NCI-H345 treated with DMSO at 0.1 percent for 48 hours (cell line): ENCODE measurements around the gene NIPAL3.
"Not testable (repeated sequence)": the region's sequence is repeated elsewhere in the genome, so short reads cannot be mapped to it uniquely, and the experiment has no call there.

Experiments used
- DNase-seq: peaks from one replicate; lab custom pipeline; 2025; ENCODE audit not compliant: unreplicated experiment; lab: John Stamatoyannopoulos, UW

NIPAL3 gene

GRCh38 chr1:24455272-24455671 is 39.7 kb downstream of the NIPAL3 start:
- no peak for DNase-seq

DNA sequence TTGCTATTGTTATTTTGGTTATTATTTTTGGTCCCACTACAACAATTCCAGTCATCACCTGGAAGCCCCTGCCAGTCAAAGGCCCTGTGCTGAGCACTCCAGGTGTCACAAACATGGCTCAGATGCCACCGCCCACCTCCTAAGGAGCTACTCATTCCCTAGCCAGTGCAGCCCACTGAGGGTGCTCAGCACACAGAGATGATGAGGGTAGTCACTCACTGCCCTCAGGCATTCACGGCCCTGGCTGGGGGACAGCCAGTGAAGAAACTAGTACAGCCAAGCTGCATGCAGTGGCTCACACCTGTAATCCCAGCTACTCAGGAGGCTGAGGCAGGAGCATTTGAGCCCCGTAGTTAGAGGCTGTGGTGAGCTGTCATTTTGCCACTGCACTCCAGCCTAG is 42.3 kb downstream of the NIPAL3 start:
- DNase-seq: no peak

DNA sequence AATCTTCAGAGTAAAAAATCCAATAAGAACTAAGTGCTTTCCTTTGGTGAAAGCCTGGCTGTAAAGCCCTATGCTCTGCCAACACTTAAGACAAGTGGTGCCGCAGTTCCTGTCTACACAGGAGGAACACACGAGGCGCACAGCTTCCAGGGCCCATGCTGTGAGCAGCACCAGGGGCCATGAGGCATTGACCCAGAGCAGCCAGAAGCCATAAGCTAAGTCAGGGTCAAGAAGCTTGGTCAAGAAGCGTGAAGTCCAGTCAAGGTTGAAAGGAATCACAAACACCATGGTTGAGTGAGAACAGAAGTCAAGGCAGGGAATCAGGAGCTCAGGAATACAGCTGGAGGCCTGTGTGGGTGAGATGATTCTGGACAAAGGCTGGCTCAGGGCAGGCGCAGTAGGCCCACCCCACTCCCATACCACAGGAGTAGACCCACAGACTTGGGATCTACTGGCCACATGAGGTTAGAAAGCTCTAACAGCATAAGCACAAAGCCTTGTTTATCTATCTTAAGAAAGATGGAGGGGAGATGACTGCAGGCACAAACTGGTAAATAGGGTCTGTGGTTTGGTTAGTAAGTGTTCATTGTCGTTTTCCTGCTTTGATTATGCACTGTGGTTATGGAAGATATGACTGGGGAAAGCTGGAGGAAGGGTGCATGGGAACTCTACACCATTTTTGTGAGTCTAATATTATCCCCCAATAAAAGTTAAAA is 44.1 kb downstream of the NIPAL3 start:
- DNase-seq: no peak

DNA sequence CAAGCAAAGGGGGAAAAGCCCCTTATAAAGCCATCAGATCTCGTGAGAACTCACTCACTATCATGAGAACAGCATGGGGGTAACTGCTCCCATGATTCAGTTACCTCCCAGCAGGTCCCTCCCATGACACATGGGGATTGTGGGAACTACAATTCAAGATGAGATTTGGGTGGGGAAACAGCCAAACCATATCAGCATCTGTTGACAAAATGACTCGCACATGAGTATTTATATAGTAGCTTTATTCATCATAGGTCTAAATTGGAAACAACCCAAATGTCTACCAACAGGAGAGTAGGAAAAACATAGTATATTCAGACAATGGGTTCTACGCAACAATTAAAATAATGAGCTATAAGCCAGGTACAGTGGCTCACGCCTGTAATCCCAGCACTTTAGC is 46.5 kb downstream of the NIPAL3 start:
- DNase-seq: not testable (repeated sequence)

DNA sequence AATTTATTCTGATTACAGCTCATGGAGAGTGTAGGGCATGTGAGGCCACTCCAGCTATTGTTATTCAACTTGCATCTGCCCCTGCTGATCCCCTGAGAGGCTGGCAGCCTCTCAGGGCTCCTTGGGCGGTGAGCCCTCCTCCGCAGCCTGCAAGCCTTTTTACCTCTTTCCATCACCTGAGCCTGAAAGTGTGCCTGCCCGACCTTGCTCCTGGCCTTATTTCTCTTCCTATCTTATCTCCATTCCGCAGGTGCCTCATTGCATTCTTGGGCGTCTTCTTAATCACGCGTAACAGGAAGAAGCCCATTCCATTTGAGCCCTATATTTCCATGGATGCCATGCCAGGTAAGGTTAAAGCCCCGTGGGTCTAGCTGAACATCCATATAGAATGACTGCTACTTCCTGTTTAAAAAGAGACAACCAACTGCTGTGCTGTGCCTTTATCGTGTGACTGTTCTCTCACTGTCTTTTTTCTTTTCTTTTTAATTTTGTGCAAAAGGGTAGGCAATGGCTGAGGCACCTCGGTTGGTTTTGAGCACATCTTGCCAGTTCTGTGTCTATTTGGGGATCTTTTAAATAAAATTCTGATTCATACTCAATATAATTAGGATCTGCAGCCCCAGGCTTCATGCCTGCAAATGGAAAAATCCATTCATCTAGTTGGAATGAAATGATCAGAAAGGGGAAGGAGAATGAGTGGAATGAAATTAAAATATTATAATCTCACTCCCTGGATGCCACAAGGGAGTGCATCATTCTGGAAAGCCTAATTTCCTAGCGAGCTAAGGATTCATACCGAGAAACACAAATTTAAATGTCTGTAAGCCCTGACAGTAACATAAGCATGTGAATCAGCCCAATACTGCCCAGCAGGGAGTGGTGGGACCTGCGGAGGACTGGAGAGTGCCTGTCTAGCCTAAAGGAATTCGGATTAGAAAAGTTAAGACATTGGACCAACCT is 48.5 kb downstream of the NIPAL3 start:
- DNase-seq: peak; percentile 74

DNA sequence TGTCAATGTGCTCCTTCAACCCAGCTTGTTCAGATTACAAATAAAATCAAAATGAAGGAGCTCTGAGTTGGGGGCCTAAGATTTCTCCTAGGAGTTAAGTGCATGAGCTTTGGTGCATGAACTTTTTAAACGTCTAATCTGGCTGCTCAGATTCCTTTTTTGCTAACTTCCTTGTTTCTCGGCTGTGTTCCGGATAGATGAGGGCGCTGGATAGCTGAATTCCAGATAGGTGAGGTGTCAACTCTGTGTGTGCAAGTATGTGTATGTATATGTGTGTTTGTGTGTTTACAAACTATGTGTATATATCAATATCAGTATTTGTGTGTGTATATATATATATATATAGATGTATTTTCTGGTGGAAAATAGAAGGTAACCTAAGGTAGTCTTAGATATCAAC is 49.5 kb downstream of the NIPAL3 start:
- no peak for DNase-seq

DNA sequence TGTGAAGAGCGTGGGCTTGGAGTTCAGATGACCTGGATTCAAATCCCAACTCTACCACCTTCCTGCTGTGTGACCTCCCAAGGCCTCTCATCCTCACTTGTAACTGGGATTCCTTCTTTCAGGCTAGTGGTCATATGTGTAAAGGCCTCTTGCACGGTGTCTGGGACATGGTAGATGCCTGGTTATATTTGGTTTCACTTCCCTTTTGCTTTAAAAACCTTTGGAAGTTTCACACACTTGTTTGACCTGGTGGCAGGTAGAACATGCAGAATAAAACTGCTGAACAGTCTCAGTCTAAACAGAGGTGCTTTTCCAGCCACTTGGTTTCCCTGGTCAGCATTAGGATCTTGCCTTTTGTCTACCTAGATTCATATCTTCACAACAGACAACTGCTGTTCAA is 50.0 kb downstream of the NIPAL3 start:
- no peak for DNase-seq

GRCh38 chr1:24468685-24469316 is 53.2 kb downstream of the NIPAL3 start:
- DNase-seq: no peak

DNA sequence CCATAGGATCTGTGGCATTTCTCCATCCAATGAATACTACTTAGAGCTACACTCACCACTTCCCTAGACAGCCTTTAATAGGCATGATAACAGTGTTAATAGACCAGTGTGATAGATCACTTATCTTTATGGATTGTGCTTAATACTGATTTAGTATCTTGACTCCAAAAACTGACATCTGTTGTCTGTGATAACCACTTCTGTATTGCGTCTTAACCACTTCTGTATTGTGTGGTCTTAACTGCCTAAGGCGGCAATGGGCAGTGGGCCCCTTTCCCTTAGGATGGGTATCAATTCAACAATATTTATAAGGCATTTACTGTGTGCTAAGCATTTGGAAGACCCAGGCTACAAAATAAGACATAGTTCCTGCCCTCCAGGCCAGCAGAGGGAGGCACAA is 55.0 kb downstream of the NIPAL3 start:
- no peak for DNase-seq

DNA sequence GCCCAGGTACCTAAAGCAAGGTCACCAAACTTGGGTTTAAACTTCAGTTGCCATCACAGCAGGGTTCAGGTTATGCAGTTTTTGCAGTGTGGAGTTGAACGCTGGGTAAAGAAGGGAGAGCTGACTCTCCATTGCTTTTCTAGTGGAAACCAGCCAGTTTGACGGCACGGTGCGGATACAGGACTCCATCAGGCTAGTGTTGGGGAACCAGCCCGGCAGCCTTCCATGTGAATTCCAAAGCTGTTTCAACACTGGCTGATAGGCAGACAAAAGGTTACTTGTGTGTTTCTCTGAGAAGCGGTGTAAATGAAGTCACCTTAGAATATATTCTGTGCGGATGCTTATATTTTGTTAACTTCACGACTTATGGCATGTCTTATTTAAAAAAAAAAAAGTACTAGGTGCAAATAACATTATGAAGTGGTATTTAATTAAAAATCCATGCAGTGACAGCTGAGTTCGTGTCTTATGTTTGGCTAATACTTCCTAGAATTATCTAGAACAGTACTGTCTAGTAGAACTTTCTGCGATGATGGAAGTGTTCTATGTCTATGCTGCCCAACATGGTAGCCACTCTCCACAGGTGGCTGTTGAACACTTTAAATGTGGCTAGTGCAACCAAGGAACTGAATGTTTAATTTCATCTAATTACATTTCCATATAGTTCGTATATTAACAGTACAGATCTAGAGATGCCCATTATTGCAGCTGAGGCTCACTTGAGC is 57.1 kb downstream of the NIPAL3 start:
- no peak for DNase-seq

- DNase-seq: no peak
Observed at GRCh38 chr1:24474193-24474592, 58.6 kb downstream of the NIPAL3 start.

DNA sequence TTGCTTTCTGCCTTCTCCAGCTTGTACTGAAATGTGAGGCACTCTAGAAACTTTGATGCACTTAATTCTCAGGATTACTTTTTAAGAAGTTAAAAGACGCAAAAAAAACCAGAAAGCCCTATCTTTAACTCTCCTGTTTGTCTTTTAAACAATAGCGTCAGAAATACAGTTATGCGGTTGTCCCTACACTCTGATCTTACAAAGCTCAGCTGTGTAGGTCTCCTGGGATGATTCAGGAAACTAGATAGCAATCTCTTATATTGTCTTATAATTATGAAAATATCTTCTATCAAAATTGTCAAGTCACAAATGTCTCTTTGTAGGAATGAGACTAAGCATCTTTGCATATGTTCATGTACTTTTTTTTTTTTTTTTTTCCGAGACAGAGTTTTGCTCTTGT is 60.1 kb downstream of the NIPAL3 start:
- DNase-seq: no peak

- no peak for DNase-seq
Observed at GRCh38 chr1:24476571-24476970, 61.0 kb downstream of the NIPAL3 start.

- DNase-seq: no peak
Observed at GRCh38 chr1:24477309-24477708, 61.7 kb downstream of the NIPAL3 start.

DNA sequence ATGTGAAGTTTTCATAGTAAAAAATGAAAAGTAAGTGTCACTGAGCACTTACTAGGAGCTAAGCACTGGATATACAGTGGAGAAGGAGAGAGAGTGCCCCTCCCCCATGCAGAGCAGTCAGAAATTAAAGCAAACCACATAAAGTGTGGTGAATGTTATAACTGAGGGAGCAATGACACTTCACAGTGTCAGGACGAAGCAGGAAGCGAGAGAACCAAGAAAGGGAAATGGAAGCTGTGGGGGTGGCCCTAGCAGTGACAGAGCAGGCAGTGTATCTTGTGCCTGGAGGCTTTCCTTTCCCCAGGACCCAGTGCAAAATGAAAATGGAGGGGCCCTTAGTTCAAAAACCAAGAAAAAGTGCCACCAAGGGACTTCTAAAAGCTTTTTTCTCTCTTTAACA is 65.5 kb downstream of the NIPAL3 start:
- DNase-seq: no peak

- DNase-seq: no peak
Observed at GRCh38 chr1:24481843-24482610, 66.4 kb downstream of the NIPAL3 start.

GRCh38 chr1:24483441-24483840 is 67.8 kb downstream of the NIPAL3 start:
- no peak for DNase-seq

DNA sequence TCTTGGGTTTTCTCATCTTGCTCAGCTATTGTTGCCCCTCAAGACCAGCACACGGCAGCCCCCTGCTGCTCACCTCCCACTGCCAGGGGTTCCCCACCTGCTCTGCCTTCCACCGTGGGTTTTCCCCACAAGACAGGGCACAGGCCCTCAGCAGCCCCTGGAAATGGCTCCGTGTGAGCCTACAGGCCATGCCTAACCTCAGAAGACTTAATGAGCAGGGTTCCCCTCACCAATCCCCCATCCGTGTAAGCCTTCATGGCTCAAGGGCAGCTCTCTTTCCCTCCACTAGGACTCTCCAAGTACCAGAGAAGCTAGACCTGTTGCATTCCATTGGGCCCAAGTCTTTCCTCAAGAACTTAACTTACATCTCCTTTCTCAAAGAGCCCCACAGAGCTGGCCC is 68.6 kb downstream of the NIPAL3 start:
- no peak for DNase-seq

- DNase-seq: no peak
Observed at GRCh38 chr1:24486331-24487065, 70.9 kb downstream of the NIPAL3 start.

GRCh38 chr1:24487455-24487854 is 71.9 kb downstream of the NIPAL3 start:
- no peak for DNase-seq
